ENCODE measurements around the gene LTBP1. TPM values are rescaled to one million over a fixed set of nuclear protein-coding genes. Genes with fewer than 3 reads are reported as not detected.

LTBP1 gene
- total RNA-seq, 4 donors from 2014 or later = 3.8 to 20.8 (median 11.3) TPM

DNA sequence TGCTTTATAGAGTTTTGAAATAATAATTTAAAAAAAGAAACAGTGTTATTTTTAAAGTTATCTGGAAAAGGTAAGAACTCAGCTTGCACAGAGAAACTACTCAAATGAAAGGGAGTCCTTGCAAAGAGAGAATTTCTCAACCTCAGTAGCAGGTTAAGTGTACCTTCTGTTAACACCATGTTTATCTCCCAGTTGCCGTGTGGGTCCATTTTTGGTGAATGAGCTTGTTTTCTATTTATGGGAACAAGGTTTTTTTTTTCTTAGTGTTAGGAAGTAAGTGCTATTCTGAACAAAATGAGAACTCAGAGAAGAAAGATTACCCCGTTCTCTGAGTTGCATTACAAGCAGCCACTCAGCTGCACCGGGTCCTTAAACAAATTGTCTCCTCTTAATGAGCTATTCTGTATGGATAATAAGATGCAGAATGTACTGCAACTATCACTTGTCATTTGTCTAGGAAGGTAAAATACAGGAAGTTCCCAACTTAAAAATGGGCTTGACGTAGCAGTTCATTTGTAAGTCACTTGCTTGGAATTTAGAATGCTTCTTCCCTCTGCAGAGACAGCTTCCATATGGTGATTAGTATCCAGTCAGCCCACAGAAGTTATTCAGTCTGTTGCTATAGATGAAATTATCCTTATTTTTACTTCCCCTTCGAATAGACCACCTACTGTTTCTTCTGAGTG is 74.9 kb downstream of the LTBP1 start:
- TF ChIP-seq POLR2A (IDR thresholded peaks at IDR 0.05) = no peak
- TF ChIP-seq, protein P1, sequence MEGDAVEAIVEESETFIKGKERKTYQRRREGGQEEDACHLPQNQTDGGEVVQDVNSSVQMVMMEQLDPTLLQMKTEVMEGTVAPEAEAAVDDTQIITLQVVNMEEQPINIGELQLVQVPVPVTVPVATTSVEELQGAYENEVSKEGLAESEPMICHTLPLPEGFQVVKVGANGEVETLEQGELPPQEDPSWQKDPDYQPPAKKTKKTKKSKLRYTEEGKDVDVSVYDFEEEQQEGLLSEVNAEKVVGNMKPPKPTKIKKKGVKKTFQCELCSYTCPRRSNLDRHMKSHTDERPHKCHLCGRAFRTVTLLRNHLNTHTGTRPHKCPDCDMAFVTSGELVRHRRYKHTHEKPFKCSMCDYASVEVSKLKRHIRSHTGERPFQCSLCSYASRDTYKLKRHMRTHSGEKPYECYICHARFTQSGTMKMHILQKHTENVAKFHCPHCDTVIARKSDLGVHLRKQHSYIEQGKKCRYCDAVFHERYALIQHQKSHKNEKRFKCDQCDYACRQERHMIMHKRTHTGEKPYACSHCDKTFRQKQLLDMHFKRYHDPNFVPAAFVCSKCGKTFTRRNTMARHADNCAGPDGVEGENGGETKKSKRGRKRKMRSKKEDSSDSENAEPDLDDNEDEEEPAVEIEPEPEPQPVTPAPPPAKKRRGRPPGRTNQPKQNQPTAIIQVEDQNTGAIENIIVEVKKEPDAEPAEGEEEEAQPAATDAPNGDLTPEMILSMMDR (IDR thresholded peaks at IDR 0.05) = no peak
- 74% methylated on average over 5 of the region's 5 CpGs for WGBS, 2 donors
- no peak for DNase-seq (ENCODE audit: low spot score in 2 of 2)
- H3K4me3 ChIP-seq (ENCODE audit: low read depth, poor library complexity, severe bottlenecking) = no peak overlapping the region
- intact Hi-C loops (cut with DNase I; ENCODE audit: low total_unique reads) = no loop called here

- intact Hi-C loops (cut with DNase I; ENCODE audit: low total_unique reads) = no loop called here
- H3K4me3 ChIP-seq (ENCODE audit: low read depth, poor library complexity, severe bottlenecking) = no peak overlapping the region
- DNase-seq (ENCODE audit: low spot score in 2 of 2) = no peak
- WGBS, 2 donors = 58 to 60% methylated on average over 2 of the region's 2 CpGs
- TF ChIP-seq, protein P1 (IDR thresholded peaks at IDR 0.05) = no peak
- no peak for TF ChIP-seq POLR2A (IDR thresholded peaks at IDR 0.05)
These were observed 75.7 kb downstream of the LTBP1 start for GRCh38 chr2:33022395-33022985.

GRCh38 chr2:33022989-33023727 is 76.4 kb downstream of the LTBP1 start:
- TF ChIP-seq POLR2A (IDR thresholded peaks at IDR 0.05) = no peak
- TF ChIP-seq, protein P1 (IDR thresholded peaks at IDR 0.05) = no peak
- no peak overlapping the region for H3K4me3 ChIP-seq (ENCODE audit: low read depth, poor library complexity, severe bottlenecking)
- intact Hi-C loops (cut with DNase I; ENCODE audit: low total_unique reads) = no loop called here
- DNase-seq (ENCODE audit: low spot score in 2 of 2) = no peak
- 35 to 52% methylated on average over 6 of the region's 6 CpGs for WGBS, 2 donors

DNA sequence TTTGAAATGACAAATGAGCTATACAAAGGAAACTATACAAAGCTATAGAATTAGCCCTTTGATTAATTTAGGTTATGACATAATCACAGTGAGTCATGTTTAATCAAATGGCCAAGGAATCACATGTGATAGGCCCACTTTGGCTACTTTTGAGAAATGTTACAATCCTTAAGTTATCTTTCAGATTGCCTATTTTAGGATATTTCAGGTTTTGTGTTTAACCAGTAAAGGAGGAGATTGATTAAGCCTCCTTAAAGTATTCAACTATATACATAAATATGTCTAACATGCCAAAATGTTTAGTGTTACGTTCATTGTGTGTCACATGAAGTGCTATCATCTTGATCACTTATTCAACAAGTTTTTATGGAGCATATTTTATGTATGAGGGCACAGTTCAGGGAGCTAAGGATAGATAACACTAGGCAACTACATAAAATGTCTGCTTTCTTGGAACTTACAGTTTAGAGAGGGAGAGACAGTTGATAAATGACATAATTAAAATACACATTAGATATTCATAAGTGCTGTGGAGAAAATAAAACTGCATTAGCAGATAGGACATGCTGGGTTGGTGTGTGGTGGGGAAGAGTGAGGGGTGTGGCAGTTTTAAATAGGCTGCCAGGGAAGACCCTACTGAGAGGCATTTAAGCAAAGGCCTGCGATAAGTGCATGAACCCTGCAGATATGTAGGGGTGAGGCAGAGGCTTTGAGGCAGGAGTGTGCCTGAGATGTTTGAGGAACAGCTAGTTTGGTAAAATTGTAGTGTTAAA is 77.2 kb downstream of the LTBP1 start:
- intact Hi-C loops (cut with DNase I; ENCODE audit: low total_unique reads) = no loop called here
- TF ChIP-seq POLR2A (IDR thresholded peaks at IDR 0.05) = no peak
- TF ChIP-seq, protein P1 (IDR thresholded peaks at IDR 0.05) = no peak
- 86 to 92% methylated on average over 2 of the region's 2 CpGs for WGBS, 2 donors

DNA sequence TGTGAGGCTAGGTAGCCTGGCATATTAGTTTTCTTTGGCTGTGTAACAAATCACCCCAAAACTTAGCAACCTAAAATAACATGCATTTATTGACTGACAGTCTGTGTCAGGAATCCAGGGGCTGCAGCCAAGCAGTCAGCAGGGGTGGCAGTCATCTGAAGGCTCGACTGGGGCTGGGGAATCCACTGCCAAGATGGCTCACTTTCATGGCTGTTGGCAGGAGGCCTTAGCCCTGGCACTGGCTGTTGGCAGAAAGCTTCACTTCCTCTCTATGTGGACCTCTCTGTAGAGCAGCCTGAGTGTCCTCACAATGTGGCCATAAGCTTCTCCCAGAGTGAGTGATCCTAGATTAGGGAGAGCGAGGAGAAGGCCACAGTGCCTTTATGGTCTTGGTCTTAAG is 78.0 kb downstream of the LTBP1 start:
- intact Hi-C loops (cut with DNase I; ENCODE audit: low total_unique reads) = no loop called here
- no peak for DNase-seq (ENCODE audit: low spot score in 2 of 2)
- H3K4me3 ChIP-seq (ENCODE audit: low read depth, poor library complexity, severe bottlenecking) = no peak overlapping the region
- WGBS, 2 donors = 73 to 78% methylated on average over 2 of the region's 2 CpGs
- TF ChIP-seq, protein P1 (IDR thresholded peaks at IDR 0.05) = no peak
- no peak for TF ChIP-seq POLR2A (IDR thresholded peaks at IDR 0.05)

More for the DNA sequence above, 77.2 kb downstream of the LTBP1 start:
- H3K4me3 ChIP-seq (ENCODE audit: low read depth, poor library complexity, severe bottlenecking) = no peak overlapping the region
- DNase-seq (ENCODE audit: low spot score in 2 of 2) = no peak

Data from lower leg skin (tissue), 4 donors.